H9 (cell line): ENCODE results near the gene RIOK3. TPM values are rescaled to one million over a fixed set of nuclear protein-coding genes. Genes with fewer than 3 reads are reported as not detected.

ENCODE experiments used
- DNase-seq: peaks from one replicate; pipeline ENCODE4 v3.0.0-alpha.2; 2017
- H2AFZ ChIP-seq: one replicate; pipeline ENCODE4 v1.6.1; 2013; ENCODE audit warnings: mild to moderate bottlenecking, low read length, control low read depth, moderate library complexity
- H2AK5ac ChIP-seq: 2 replicates; pipeline ENCODE4 v1.6.1; 2013; ENCODE audit warnings: low read length, control low read depth, mixed read lengths; ENCODE audit not compliant: insufficient read length
- H2BK120ac ChIP-seq: one replicate; pipeline ENCODE4 v1.6.1; 2013; ENCODE audit warnings: low read depth, mild to moderate bottlenecking, low read length, control low read depth, inconsistent platforms; ENCODE audit not compliant: poor library complexity, severe bottlenecking
- H2BK12ac ChIP-seq: 2 replicates; pipeline ENCODE4 v1.6.1; 2013; ENCODE audit warnings: low read length, control low read depth, mixed read lengths, low read depth; ENCODE audit not compliant: insufficient read length
- H2BK15ac ChIP-seq: 2 replicates; pipeline ENCODE4 v1.6.1; 2013; ENCODE audit warnings: low read depth, low read length, control low read depth
- H2BK20ac ChIP-seq: one replicate; pipeline ENCODE4 v1.6.1; 2013; ENCODE audit warnings: low read depth, mild to moderate bottlenecking, low read length, control low read depth, inconsistent platforms; ENCODE audit not compliant: poor library complexity, severe bottlenecking
- H2BK5ac ChIP-seq: 2 replicates; pipeline ENCODE4 v1.6.1; 2013; ENCODE audit warnings: low read length, control low read depth, mixed read lengths; ENCODE audit not compliant: insufficient read length
- H3K14ac ChIP-seq: 2 replicates; pipeline ENCODE4 v1.6.1; 2013; ENCODE audit warnings: low read length, control low read depth; ENCODE audit not compliant: insufficient read depth
- H3K18ac ChIP-seq: 2 replicates; pipeline ENCODE4 v1.6.1; 2013; ENCODE audit warnings: low read depth, mild to moderate bottlenecking, mixed read lengths, low read length, control low read depth; ENCODE audit not compliant: insufficient read length
- H3K23ac ChIP-seq: 2 replicates; pipeline ENCODE4 v1.6.1; 2013; ENCODE audit warnings: low read length, control low read depth, mixed read lengths, low read depth; ENCODE audit not compliant: insufficient read length
- H3K23me2 ChIP-seq: 2 replicates; pipeline ENCODE4 v1.6.1; 2013; ENCODE audit warnings: low read depth, mild to moderate bottlenecking, mixed read lengths, low read length, control low read depth; ENCODE audit not compliant: insufficient read length, poor library complexity, severe bottlenecking
- H3K27ac ChIP-seq: 2 replicates; pipeline ENCODE4 v1.5.1; 2013; ENCODE audit warnings: low read length, control low read depth, mixed read lengths, low read depth; ENCODE audit not compliant: insufficient read length
- H3K27me3 ChIP-seq: 2 replicates; pipeline ENCODE4 v1.6.1; 2013; ENCODE audit warnings: low read length, control low read depth, inconsistent platforms; ENCODE audit not compliant: insufficient read depth
- H3K4ac ChIP-seq: 2 replicates; pipeline ENCODE4 v1.6.1; 2013; ENCODE audit warnings: low read depth, mild to moderate bottlenecking, control low read depth, inconsistent platforms, low read length, moderate library complexity
- H3K4me1 ChIP-seq: 2 replicates; pipeline ENCODE4 v1.6.1; 2013; ENCODE audit warnings: low read length, control low read depth, inconsistent platforms; ENCODE audit not compliant: insufficient read depth
- H3K4me2 ChIP-seq: 2 replicates; pipeline ENCODE4 v1.6.1; 2013; ENCODE audit warnings: low read length, control low read depth, mixed read lengths; ENCODE audit not compliant: insufficient read length, insufficient read depth
- H3K56ac ChIP-seq: 2 replicates; pipeline ENCODE4 v1.6.1; 2013; ENCODE audit warnings: low read depth, mild to moderate bottlenecking, mixed read lengths, low read length, control low read depth; ENCODE audit not compliant: insufficient read length
- H3K79me1 ChIP-seq: 2 replicates; pipeline ENCODE4 v1.6.1; 2013; ENCODE audit warnings: low read depth, mild to moderate bottlenecking, moderate library complexity, low read length, control low read depth, inconsistent platforms; ENCODE audit not compliant: insufficient read depth, poor library complexity, severe bottlenecking
- H3K79me2 ChIP-seq: 2 replicates; pipeline ENCODE4 v1.6.1; 2013; ENCODE audit warnings: low read length, control low read depth, inconsistent platforms; ENCODE audit not compliant: insufficient read depth
- H3K9ac ChIP-seq: 2 replicates; pipeline ENCODE4 v1.6.1; 2013; ENCODE audit warnings: low read length, control low read depth, mixed read lengths; ENCODE audit not compliant: insufficient read length; ENCODE audit errors: extremely low read depth
- H3K9me3 ChIP-seq: one replicate; pipeline ENCODE4 v1.6.1; 2013; ENCODE audit warnings: low read depth, low read length, inconsistent platforms; ENCODE audit not compliant: control insufficient read depth
- H3T11ph ChIP-seq: one replicate; pipeline ENCODE4 v1.6.1; 2013; ENCODE audit warnings: mild to moderate bottlenecking, low read length, control low read depth, inconsistent platforms
- H4K20me1 ChIP-seq: one replicate; pipeline ENCODE4 v1.6.1; 2013; ENCODE audit not compliant: control insufficient read depth, insufficient read length, insufficient read depth
- H4K5ac ChIP-seq: 2 replicates; pipeline ENCODE4 v1.6.1; 2013; ENCODE audit warnings: low read depth, mild to moderate bottlenecking, mixed read lengths, low read length, control low read depth; ENCODE audit not compliant: insufficient read length
- H4K8ac ChIP-seq: replicated peaks from 2 replicates; pipeline ENCODE4 v1.6.1; 2013; ENCODE audit warnings: low read length, control low read depth, mixed read lengths, low read depth; ENCODE audit not compliant: insufficient read length
- H4K91ac ChIP-seq: 2 replicates; pipeline ENCODE4 v1.6.1; 2013; ENCODE audit warnings: low read depth, mild to moderate bottlenecking, moderate library complexity, mixed read lengths, low read length, control low read depth; ENCODE audit not compliant: insufficient read length
- H3K27ac Mint-ChIP-seq, 3 experiments: 2 replicates in 2 of 3; 3 replicates in 1 of 3; pipeline ENCODE4 v1.8.0; 2020 to 2021; ENCODE audit warnings: mixed read lengths in 3 of 3, mild to moderate bottlenecking in 1 of 3, moderate library complexity in 1 of 3
- H3K27me3 Mint-ChIP-seq: 2 replicates; pipeline ENCODE4 v1.8.0; 2021; ENCODE audit warnings: low read depth, mild to moderate bottlenecking, moderate library complexity, mixed read lengths
- H3K36me3 Mint-ChIP-seq, 3 experiments: 2 replicates in 2 of 3; 3 replicates in 1 of 3; pipeline ENCODE4 v1.8.0; 2020 to 2021; ENCODE audit warnings: low read depth in 3 of 3, mixed read lengths in 3 of 3; ENCODE audit not compliant: insufficient read depth in 1 of 3
- H3K4me1 Mint-ChIP-seq, 2 experiments: 2 replicates each; pipeline ENCODE4 v1.8.0; 2020; ENCODE audit warnings: mixed read lengths in 2 of 2
- H3K4me3 Mint-ChIP-seq, 2 experiments: 2 replicates in 1 of 2; 3 replicates in 1 of 2; pipeline ENCODE4 v1.8.0; 2020 to 2021; ENCODE audit warnings: mild to moderate bottlenecking in 2 of 2, mixed read lengths in 2 of 2, moderate library complexity in 1 of 2
- H3K9me3 Mint-ChIP-seq, 2 experiments: 2 replicates in 1 of 2; 3 replicates in 1 of 2; pipeline ENCODE4 v1.8.0; 2020; ENCODE audit warnings: mild to moderate bottlenecking in 2 of 2, mixed read lengths in 2 of 2, moderate library complexity in 1 of 2
- WGBS: extraction: QIAGEN DNeasy Blood & Tissue Kit; methylation state at CpG from one replicate; pipeline ENCODE4 v1.1.7; 2013; ENCODE audit warnings: missing lambda C conversion rate, low lambda C conversion rate, mixed read lengths; ENCODE audit not compliant: insufficient read length; ENCODE audit errors: extremely low coverage; 5-methylcytosine and 5-hydroxymethylcytosine counted together
- total RNA-seq: library from RNA; stranded (reverse); gene quantifications from 2 replicates; pipeline ENCODE4 v1.2.1, GENCODE V29; 2021
- TF ChIP-seq, protein P1 (sequence below): fragments of 200-600 bp; sonication (generic); conservative IDR thresholded peaks from 3 replicates; pipeline ENCODE4 v1.8.0; 2021; ENCODE audit warnings: antibody characterized with exemption, mild to moderate bottlenecking

RIOK3 gene
- total RNA-seq, 1 experiment from 2014 or later = 34.6 TPM

DNA sequence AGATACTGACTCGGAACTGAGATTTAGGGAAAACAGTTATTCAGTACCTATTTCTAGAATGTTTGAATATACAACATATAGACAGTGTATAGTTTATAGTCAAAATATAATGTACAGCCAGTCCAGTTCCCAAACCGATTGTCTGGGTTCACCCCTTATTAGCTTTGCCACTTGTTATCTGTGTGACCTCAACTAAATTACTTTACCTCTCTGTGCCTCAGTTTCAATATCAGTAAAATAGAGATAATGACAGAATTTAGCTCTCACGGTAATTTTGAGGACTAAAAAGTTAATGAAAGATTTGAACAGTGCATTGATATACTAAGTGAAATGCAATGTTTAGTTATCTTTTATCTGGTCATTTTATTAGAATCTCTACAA, 750 bp upstream of the RIOK3 start:
- peaks cover 15 to 16% of the 10 kb centered on the region in 2 experiments for H3K4me1 Mint-ChIP-seq
- no peaks in the 10 kb centered on the region for H3K9me3 Mint-ChIP-seq
- no peak overlapping the region for H2BK12ac ChIP-seq
- H3K14ac ChIP-seq = no peak overlapping the region
- no peak overlapping the region for H4K91ac ChIP-seq
- peaks cover 3% of the 10 kb centered on the region for H3K23me2 ChIP-seq
- no peak overlapping the region for H4K5ac ChIP-seq
- H4K20me1 ChIP-seq = no peaks in the 10 kb centered on the region
- DNase-seq = no peak
- no peak overlapping the region for H2BK15ac ChIP-seq
- no peak overlapping the region for H2AFZ ChIP-seq
- H3K4me1 ChIP-seq = no peaks in the 10 kb centered on the region
- H3K9ac ChIP-seq = no peak overlapping the region
- no peak overlapping the region for H2BK120ac ChIP-seq
- H3K18ac ChIP-seq = no peak overlapping the region
- peak overlapping the region in 2 of 3 experiments; percentile 36 to 42; a peak in 4 of 7 replicates for H3K27ac Mint-ChIP-seq
- H4K8ac ChIP-seq = no peak overlapping the region
- no peak overlapping the region for H3K56ac ChIP-seq
- H3K27ac ChIP-seq = no peak overlapping the region
- H3K4ac ChIP-seq = no peak overlapping the region
- no peak overlapping the region for H2BK5ac ChIP-seq
- H2BK20ac ChIP-seq = no peak overlapping the region
- H3K23ac ChIP-seq = no peak overlapping the region
- peaks cover 5% of the 10 kb centered on the region; the same call in 1 of the 2 replicates for H3K79me2 ChIP-seq
- no peak overlapping the region for H3T11ph ChIP-seq
- no peaks in the 10 kb centered on the region for H3K27me3 Mint-ChIP-seq
- WGBS = no CpG with 5 or more reads among the region's 3 CpGs
- no peaks in the 10 kb centered on the region for H3K36me3 Mint-ChIP-seq
- TF ChIP-seq, protein P1, sequence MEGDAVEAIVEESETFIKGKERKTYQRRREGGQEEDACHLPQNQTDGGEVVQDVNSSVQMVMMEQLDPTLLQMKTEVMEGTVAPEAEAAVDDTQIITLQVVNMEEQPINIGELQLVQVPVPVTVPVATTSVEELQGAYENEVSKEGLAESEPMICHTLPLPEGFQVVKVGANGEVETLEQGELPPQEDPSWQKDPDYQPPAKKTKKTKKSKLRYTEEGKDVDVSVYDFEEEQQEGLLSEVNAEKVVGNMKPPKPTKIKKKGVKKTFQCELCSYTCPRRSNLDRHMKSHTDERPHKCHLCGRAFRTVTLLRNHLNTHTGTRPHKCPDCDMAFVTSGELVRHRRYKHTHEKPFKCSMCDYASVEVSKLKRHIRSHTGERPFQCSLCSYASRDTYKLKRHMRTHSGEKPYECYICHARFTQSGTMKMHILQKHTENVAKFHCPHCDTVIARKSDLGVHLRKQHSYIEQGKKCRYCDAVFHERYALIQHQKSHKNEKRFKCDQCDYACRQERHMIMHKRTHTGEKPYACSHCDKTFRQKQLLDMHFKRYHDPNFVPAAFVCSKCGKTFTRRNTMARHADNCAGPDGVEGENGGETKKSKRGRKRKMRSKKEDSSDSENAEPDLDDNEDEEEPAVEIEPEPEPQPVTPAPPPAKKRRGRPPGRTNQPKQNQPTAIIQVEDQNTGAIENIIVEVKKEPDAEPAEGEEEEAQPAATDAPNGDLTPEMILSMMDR = no peak
- peak overlapping the region; percentile 100 for H3K4me3 Mint-ChIP-seq
- H3K79me1 ChIP-seq = no peaks in the 10 kb centered on the region
- H2AK5ac ChIP-seq = no peak overlapping the region
- no peaks in the 10 kb centered on the region for H3K27me3 ChIP-seq
- peak overlapping the region; percentile 95 for H3K4me2 ChIP-seq
- no peaks in the 10 kb centered on the region for H3K9me3 ChIP-seq
